Endothelial cell (in vitro differentiated cells): ENCODE results near the gene GALNT7. TPM values are rescaled to one million over a fixed set of nuclear protein-coding genes. Genes with fewer than 3 reads are reported as not detected.

ENCODE experiments used
- DNase-seq: peaks from one replicate; pipeline ENCODE4 v3.0.0; 2021; ENCODE audit warnings: low spot score
- H3K27ac Mint-ChIP-seq: one replicate; pipeline ENCODE4 v1.8.0; 2021; ENCODE audit warnings: mixed read lengths, inconsistent platforms; ENCODE audit not compliant: unreplicated experiment
- H3K27me3 Mint-ChIP-seq: one replicate; pipeline ENCODE4 v1.8.0; 2021; ENCODE audit warnings: mild to moderate bottlenecking, moderate library complexity, mixed read lengths, inconsistent platforms; ENCODE audit not compliant: unreplicated experiment
- H3K36me3 Mint-ChIP-seq: one replicate; pipeline ENCODE4 v1.8.0; 2021; ENCODE audit warnings: mild to moderate bottlenecking, low read depth, mixed read lengths, inconsistent platforms; ENCODE audit not compliant: unreplicated experiment
- H3K4me1 Mint-ChIP-seq: one replicate; pipeline ENCODE4 v1.8.0; 2021; ENCODE audit warnings: mild to moderate bottlenecking, mixed read lengths, inconsistent platforms; ENCODE audit not compliant: unreplicated experiment
- H3K4me3 Mint-ChIP-seq: one replicate; pipeline ENCODE4 v1.8.0; 2021; ENCODE audit warnings: mild to moderate bottlenecking, mixed read lengths, inconsistent platforms; ENCODE audit not compliant: unreplicated experiment
- H3K9me3 Mint-ChIP-seq: one replicate; pipeline ENCODE4 v1.8.0; 2021; ENCODE audit warnings: mixed read lengths, inconsistent platforms; ENCODE audit not compliant: unreplicated experiment
- CTCF ChIP-seq: fragments of 200-600 bp; sonication (generic); IDR thresholded peaks from one replicate; pipeline ENCODE4 v1.5.0; 2021; ENCODE audit warnings: antibody characterized with exemption; ENCODE audit not compliant: unreplicated experiment
- total RNA-seq: library from RNA; stranded (reverse); fragmentation: NEBNext Ultra II Directional; extraction: Animal tissue kit (Norgen Biotek cat#: 25700); gene quantifications from one replicate; pipeline ENCODE4 v1.2.1, GENCODE V29; 2021; ENCODE audit not compliant: unreplicated experiment

The GALNT7 gene
- total RNA-seq, 1 donor from 2014 or later = 80.9 TPM

DNA sequence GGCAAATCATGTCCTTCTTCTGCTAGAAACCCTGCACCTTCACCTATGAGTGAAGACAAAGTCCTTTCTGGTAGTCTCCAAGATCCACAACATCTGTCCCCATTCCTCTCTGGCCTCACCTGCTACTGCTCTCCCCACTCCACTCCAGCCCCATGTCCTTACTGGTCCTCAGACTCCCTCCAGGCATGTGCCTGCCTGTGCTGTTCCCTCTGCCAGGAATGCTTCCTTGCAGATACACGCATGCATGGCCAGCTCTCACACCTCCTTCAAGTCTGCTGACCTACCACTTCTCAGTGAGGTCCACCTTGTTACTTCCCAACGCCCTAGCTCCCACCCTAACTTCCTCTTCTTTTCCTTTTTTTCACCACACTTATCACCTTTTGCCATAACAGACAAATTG is 147.4 kb downstream of the GALNT7 start:
- no peaks in the 10 kb centered on the region for H3K9me3 Mint-ChIP-seq
- H3K36me3 Mint-ChIP-seq = peaks cover 11% of the 10 kb centered on the region
- H3K27ac Mint-ChIP-seq = no peak overlapping the region
- no peak overlapping the region for H3K4me3 Mint-ChIP-seq
- no peak for TF ChIP-seq CTCF
- peaks cover 3% of the 10 kb centered on the region for H3K4me1 Mint-ChIP-seq
- no peaks in the 10 kb centered on the region for H3K27me3 Mint-ChIP-seq
- DNase-seq = no peak

- Mint-ChIP-seq H3K27ac (no peak overlapping the region), H3K4me3 (no peak overlapping the region), H3K36me3 (peaks cover 4% of the 10 kb centered on the region), H3K27me3 (peaks cover 1% of the 10 kb centered on the region), H3K4me1 (no peaks in the 10 kb centered on the region), H3K9me3 (no peaks in the 10 kb centered on the region)
- TF ChIP-seq CTCF = no peak
- DNase-seq = peak; percentile 33
Observed at GRCh38 chr4:173317004-173317403, 148.4 kb downstream of the GALNT7 start.

GRCh38 chr4:173318240-173318639 is 149.6 kb downstream of the GALNT7 start:
- Mint-ChIP-seq H3K4me1 (no peaks in the 10 kb centered on the region), H3K27me3 (peaks cover 1% of the 10 kb centered on the region), H3K27ac (no peak overlapping the region), H3K36me3 (no peaks in the 10 kb centered on the region), H3K4me3 (no peak overlapping the region), H3K9me3 (no peaks in the 10 kb centered on the region)
- TF ChIP-seq CTCF = no peak
- no peak for DNase-seq

DNA sequence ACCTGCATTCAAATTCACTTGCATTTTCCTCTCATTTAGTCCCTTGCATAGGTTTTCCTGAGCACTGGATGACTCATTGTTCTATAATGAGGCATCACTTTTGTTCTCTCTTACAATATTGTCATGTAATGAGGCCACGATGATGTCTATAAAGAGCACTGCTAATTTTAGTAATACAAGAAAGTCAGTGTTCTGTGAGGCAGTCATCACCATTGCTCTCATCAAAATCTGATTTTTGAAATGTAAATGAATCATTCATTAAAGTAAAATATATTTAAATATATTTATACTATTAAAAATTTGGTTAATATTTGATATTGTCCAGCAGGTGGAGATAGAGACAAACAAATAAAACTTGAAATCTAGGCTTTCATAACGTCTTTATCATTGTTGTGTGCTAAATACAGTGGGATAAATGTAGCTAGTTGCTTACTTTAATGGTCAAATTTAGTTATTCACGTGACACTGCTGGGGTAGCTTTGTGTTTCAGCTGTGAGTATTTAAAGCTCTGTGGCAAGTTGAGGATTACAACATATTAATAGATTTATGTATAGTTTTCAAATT is 150.1 kb downstream of the GALNT7 start:
- Mint-ChIP-seq H3K36me3 (no peaks in the 10 kb centered on the region), H3K27me3 (peaks cover 1% of the 10 kb centered on the region), H3K27ac (no peak overlapping the region), H3K4me1 (no peaks in the 10 kb centered on the region), H3K9me3 (no peaks in the 10 kb centered on the region), H3K4me3 (no peak overlapping the region)
- peak; percentile 73 for TF ChIP-seq CTCF
- DNase-seq = no peak

GRCh38 chr4:173319696-173320095 is 151.1 kb downstream of the GALNT7 start:
- H3K36me3 Mint-ChIP-seq = no peaks in the 10 kb centered on the region

More at GRCh38 chr4:173319696-173320095, 151.1 kb downstream of the GALNT7 start:
- H3K27ac Mint-ChIP-seq = no peak overlapping the region
- H3K9me3 Mint-ChIP-seq = no peaks in the 10 kb centered on the region
- peaks cover 1% of the 10 kb centered on the region for H3K27me3 Mint-ChIP-seq
- TF ChIP-seq CTCF = no peak
- H3K4me3 Mint-ChIP-seq = no peak overlapping the region
- no peak for DNase-seq
- H3K4me1 Mint-ChIP-seq = no peaks in the 10 kb centered on the region
